NT2/D1 (cell line): ENCODE data around the gene PLXDC2.
"Not testable (repeated sequence)": the region's sequence is repeated elsewhere in the genome, so short reads cannot be mapped to it uniquely, and the experiment has no call there.

Experiments used
- DNase-seq: peaks from one replicate; pipeline ENCODE4 v3.0.0-alpha.2; 2011; ENCODE audit warnings: low read depth, low spot score
- H3K27me3 ChIP-seq: 2 replicates; pipeline ENCODE4 v1.6.0; 2011; ENCODE audit warnings: mild to moderate bottlenecking; ENCODE audit not compliant: insufficient read length, insufficient read depth
- H3K36me3 ChIP-seq: 2 replicates; pipeline ENCODE4 v1.6.1; 2011; ENCODE audit warnings: mild to moderate bottlenecking, low read length, mixed read lengths; ENCODE audit not compliant: insufficient read depth, insufficient read length
- H3K4me1 ChIP-seq: 2 replicates; pipeline ENCODE4 v1.5.1; 2011; ENCODE audit not compliant: insufficient read depth, insufficient read length
- H3K4me3 ChIP-seq: 2 replicates; pipeline ENCODE4 v1.5.1; 2011; ENCODE audit warnings: low read depth; ENCODE audit not compliant: insufficient read length
- H3K9ac ChIP-seq: 2 replicates; pipeline ENCODE4 v1.6.0; 2011; ENCODE audit warnings: low read depth; ENCODE audit not compliant: insufficient read length
- H3K9me3 ChIP-seq: 2 replicates; pipeline ENCODE4 v1.5.1; 2011; ENCODE audit warnings: mild to moderate bottlenecking, low read length; ENCODE audit not compliant: insufficient read depth
- SUZ12 ChIP-seq: IDR thresholded peaks from 2 replicates; pipeline ENCODE4 v1.6.1; 2011; ENCODE audit not compliant: insufficient read length, insufficient read depth; ENCODE audit errors: extremely low read depth
- YY1 ChIP-seq: IDR thresholded peaks from 2 replicates; pipeline ENCODE4 v1.6.1; 2011; ENCODE audit not compliant: insufficient read length, insufficient read depth
- ZNF274 ChIP-seq: IDR thresholded peaks from 2 replicates; pipeline ENCODE4 v1.6.1; 2011; ENCODE audit warnings: mild to moderate bottlenecking, low read depth, low read length

PLXDC2 gene

DNA sequence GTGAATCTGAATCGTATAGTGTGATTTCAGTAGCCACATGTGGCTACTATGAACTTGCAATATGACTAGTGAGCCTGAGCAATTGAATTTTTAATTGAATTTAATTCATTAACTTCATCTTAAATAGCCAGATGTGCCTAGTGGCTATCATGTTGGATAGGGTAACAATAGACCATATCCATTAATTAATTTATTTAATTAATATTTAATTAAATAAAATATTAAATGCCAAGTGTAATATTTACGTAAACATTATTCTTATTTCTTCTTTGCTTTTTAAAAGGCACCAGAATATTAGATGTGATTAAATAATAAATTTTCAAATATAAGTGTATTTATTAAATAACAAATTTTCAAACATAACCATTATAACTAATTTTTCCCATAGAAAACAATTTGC is 354.4 kb downstream of the PLXDC2 start:
- DNase-seq = no peak
- Histone ChIP-seq H3K9ac (no peak overlapping the region), H3K4me3 (no peak overlapping the region), H3K36me3 (no peaks in the 10 kb centered on the region), H3K4me1 (no peaks in the 10 kb centered on the region), H3K9me3 (no peaks in the 10 kb centered on the region), H3K27me3 (no peaks in the 10 kb centered on the region)
- TF ChIP-seq SUZ12 (no peak), ZNF274 (no peak), YY1 (no peak)

DNA sequence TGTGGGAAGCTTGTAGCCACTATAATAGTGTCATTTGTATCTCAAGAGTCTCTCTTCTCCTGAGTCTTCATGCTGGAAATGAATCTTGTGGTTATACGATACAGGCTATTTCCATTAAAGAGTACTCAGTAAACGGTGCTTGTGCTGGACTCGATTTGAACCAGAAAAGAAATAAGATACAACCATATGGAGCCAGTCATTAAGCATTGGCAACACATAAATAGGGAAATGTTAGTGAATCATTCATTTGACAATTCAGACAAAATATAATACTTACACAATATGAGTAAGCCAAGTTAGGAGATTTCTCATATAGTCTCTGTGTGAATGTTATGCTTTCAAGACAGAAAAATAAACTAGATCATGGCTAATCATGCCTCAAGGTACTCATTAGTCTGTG is 356.8 kb downstream of the PLXDC2 start:
- TF ChIP-seq SUZ12 (no peak), YY1 (no peak), ZNF274 (no peak)

DNA sequence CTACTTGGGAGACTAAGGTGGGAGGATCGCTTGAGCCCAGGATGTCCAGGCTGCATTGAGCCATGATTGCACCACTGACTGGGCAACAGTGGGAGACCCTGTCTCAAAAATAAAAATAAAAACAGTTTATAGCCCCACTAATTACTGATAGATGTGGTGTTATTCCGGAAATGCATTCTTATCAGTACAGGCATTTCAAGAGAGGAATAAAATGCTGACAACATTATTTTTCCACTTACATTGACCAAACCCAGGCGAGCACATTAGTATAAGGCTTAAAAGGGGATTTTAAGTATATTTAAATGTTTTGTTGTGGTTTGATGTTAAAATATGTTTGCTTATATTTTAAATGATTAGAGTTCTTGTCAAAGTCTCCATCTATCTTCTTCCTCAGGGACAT is 359.5 kb downstream of the PLXDC2 start:
- DNase-seq = no peak
- Histone ChIP-seq H3K4me3 (no peak overlapping the region), H3K36me3 (no peaks in the 10 kb centered on the region), H3K9ac (no peak overlapping the region), H3K9me3 (no peaks in the 10 kb centered on the region), H3K27me3 (no peaks in the 10 kb centered on the region), H3K4me1 (no peaks in the 10 kb centered on the region)
- TF ChIP-seq ZNF274 (no peak), SUZ12 (no peak), YY1 (no peak)

More for the DNA sequence above, 356.8 kb downstream of the PLXDC2 start:
- no peaks in the 10 kb centered on the region for H3K4me1 ChIP-seq
- H3K36me3 ChIP-seq = no peaks in the 10 kb centered on the region
- H3K27me3 ChIP-seq = no peaks in the 10 kb centered on the region
- DNase-seq = no peak
- no peaks in the 10 kb centered on the region for H3K9me3 ChIP-seq
- H3K4me3 ChIP-seq = no peak overlapping the region
- no peak overlapping the region for H3K9ac ChIP-seq

DNA sequence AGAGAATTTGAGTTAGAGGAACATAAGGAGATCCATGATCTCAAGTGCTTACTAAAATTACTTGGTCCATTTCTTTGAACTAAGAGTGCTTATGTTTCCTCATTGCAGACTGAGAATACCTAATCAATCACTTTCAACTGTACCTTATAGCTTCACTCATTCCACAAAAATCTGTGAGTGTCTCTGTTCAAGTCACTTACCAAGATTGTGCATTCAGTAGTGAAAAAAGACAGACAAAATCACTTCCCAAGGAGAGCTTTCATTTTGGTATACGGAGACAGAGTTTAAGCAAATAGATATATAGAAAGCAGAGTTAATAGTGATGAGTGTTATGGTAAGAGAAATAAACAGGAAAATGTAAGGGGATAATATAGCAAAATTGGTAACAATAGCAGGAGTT is 364.5 kb downstream of the PLXDC2 start:
- Histone ChIP-seq H3K4me3 (no peak overlapping the region), H3K36me3 (no peaks in the 10 kb centered on the region), H3K27me3 (no peaks in the 10 kb centered on the region), H3K9ac (no peak overlapping the region), H3K4me1 (no peaks in the 10 kb centered on the region), H3K9me3 (no peaks in the 10 kb centered on the region)
- no peak for DNase-seq
- no peak for TF ChIP-seq ZNF274
- no peak for TF ChIP-seq SUZ12
- no peak for TF ChIP-seq YY1

DNA sequence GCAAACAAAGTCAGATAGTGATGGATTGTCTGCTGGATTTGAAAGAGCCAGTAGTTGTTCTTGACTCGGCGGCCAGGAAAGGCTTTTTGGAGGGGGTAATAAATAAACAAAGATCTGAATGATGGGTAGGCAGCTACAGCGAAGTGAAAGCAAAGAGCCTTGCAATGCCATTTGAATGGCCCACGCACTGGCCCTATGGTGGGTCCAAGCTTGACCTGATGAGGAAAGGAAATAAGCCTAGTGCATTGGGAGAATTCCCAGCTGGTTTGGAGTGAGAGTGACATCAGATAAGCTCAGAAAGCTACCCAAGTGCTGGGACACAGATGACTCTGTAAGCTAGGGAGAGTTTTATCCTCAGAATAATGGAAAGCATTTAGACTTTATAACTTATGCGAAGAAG is 365.2 kb downstream of the PLXDC2 start:
- no peak for DNase-seq
- Histone ChIP-seq H3K9ac (no peak overlapping the region), H3K36me3 (no peaks in the 10 kb centered on the region), H3K4me1 (no peaks in the 10 kb centered on the region), H3K27me3 (no peaks in the 10 kb centered on the region), H3K9me3 (no peaks in the 10 kb centered on the region), H3K4me3 (no peak overlapping the region)
- TF ChIP-seq ZNF274 = no peak
- no peak for TF ChIP-seq YY1
- TF ChIP-seq SUZ12 = no peak

DNA sequence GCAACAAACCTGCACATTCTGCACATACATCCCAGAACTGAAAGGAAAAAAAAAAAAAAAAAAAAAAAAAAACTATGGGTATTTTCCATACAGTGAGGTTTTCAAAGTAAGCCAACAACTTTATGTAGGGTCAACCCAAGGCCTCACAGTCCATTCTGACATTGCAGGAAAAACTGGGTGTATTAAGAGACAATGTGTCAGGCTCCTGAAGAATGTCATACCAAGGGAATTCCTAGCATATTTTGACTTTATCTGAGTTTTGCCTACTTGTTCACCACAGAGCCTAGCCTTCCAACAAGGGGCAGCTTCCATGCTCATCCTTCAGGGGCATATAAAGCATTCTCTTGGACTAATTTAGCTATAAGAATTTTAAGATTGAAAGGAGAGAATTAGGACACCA is 368.9 kb downstream of the PLXDC2 start:
- H3K9ac ChIP-seq = no peak overlapping the region
- H3K4me1 ChIP-seq = no peaks in the 10 kb centered on the region
- TF ChIP-seq ZNF274 (no peak), SUZ12 (no peak), YY1 (no peak)
- H3K27me3 ChIP-seq = no peaks in the 10 kb centered on the region
- no peaks in the 10 kb centered on the region for H3K36me3 ChIP-seq
- H3K4me3 ChIP-seq = no peak overlapping the region
- no peaks in the 10 kb centered on the region for H3K9me3 ChIP-seq
- DNase-seq = no peak

DNA sequence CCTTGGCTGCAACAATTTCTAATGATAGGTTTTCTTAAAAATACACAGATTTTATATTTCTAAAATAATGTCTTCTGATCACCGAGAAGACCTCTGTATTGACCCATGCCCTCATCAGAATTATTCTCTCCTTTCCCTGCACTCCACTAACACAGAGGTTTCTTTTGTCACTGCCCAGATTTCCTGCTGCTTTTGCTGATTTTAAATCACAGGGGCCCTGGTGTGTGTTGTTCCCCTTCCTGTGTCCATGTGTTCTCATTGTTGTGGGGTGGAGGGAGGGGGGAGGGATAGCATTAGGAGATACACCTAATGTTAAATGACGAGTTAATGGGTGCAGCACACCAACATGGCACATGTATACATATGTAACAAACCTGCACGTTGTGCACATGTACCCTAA is 375.2 kb downstream of the PLXDC2 start:
- H3K36me3 ChIP-seq, DNase-seq: not testable (repeated sequence)

DNA sequence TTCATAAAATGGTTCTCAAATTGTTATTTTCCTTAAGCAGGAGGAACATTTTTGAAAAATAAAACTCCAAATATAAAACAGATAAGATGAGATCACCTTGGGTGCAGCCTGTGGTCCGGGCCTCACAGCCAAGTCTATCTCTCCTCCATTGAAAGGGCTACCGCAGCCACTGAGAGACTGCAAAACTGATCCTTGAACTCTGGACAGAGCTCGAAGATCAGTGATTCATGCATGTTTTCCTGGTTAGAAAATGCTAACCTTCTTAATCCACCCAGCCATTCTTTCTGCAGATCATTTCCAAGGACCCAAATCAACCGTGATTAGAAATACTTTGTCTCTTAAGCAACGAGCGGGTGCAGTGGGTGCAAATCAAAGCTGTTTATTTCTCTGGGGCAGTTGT is 378.8 kb downstream of the PLXDC2 start:
- H3K27me3 ChIP-seq = no peaks in the 10 kb centered on the region

More for the DNA sequence above, 375.2 kb downstream of the PLXDC2 start:
- not testable (repeated sequence) for H3K4me3 ChIP-seq, H3K27me3 ChIP-seq, H3K4me1 ChIP-seq, H3K9ac ChIP-seq, H3K9me3 ChIP-seq

More for the DNA sequence above, 378.8 kb downstream of the PLXDC2 start:
- no peak overlapping the region for H3K4me3 ChIP-seq
- no peaks in the 10 kb centered on the region for H3K4me1 ChIP-seq
- H3K9me3 ChIP-seq = no peaks in the 10 kb centered on the region
- no peak overlapping the region for H3K9ac ChIP-seq
- TF ChIP-seq SUZ12 (no peak), ZNF274 (no peak), YY1 (no peak)
- no peak for DNase-seq
- no peaks in the 10 kb centered on the region for H3K36me3 ChIP-seq
